RCC 7860 (cell line): ENCODE data around the gene CD2BP2.
A peak's percentile ranks its signal among the peaks of the same experiment; 100 is the strongest.
"Not testable (repeated sequence)": the region's sequence is repeated elsewhere in the genome, so short reads cannot be mapped to it uniquely, and the experiment has no call there.

Experiments
- DNase-seq: peaks from one replicate; pipeline ENCODE4 v3.0.0-alpha.2; 2015; ENCODE audit warnings: low spot score
- FAIRE-seq: peaks from 2 replicates; lab custom pipeline; 2012; peaks lifted over from hg19 to GRCh38; lab: Jason Lieb, UNC

Gene CD2BP2

GRCh38 chr16:30348113-30348512, 7.0 kb downstream of the CD2BP2 start:
- DNase-seq (no peak), FAIRE-seq (no peak)

- DNase-seq = no peak
These were observed 8.8 kb downstream of the CD2BP2 start for GRCh38 chr16:30346286-30346685.

DNA sequence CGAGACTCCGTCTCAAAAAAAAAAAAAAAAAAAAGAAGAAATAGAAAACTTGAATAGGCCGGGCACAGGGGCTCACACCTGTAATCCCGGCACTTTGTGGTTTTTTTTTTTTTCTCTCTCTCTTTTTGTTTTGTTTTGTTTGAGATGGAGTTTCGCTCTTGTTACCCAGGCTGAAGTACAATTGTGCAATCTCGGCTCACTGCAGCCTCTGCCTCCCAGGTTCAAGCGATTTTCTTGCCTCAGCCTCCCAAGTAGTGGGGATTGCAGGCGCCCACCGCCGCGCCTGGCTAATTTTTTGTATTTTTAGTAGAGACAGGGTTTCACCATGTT, 11.7 kb downstream of the CD2BP2 start:
- not testable (repeated sequence) for FAIRE-seq, DNase-seq

More at GRCh38 chr16:30346286-30346685, 8.8 kb downstream of the CD2BP2 start:
- no peak for FAIRE-seq

GRCh38 chr16:30342751-30343490, 12.2 kb downstream of the CD2BP2 start:
- DNase-seq (no peak), FAIRE-seq (no peak)

DNA sequence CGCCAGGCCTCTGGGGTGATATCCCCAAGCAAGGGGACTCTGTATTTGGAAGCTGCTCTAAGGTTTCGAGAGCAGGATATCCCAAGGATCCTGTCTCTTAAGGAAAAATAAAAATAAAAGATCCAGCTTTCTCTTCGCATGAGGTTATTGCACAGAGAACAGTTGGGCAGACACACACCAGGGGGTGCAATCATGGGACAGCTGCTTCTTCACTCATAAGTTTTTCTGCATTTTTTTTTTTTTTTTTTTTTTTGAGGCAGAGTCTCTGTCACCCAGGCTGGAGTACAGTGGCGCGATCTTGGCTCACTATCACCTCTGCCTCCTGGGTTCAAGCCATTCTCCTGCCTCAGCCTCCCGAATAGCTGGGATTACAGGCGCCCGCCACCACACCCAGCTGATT, 13.1 kb downstream of the CD2BP2 start:
- not testable (repeated sequence) for DNase-seq, FAIRE-seq

DNA sequence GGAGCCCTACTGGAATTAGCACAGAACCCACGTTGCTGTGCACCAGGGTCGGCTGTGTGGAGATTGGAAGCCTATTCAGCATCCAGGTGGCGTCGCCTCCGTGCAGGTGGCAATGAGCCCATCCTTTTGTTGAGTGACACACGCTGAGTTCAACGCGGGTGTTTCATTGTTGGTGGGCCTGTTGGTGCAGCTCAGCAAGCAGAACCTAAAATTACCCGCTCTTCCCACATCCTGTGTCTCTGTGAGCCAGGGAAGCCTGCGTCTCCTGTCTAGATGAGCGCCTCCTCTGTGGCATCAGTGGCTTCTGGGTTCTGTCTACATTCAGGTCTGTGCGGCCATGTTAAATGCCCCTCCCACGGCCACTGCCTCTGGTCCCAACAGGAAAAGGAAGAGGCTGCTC, 14.5 kb downstream of the CD2BP2 start:
- DNase-seq (no peak), FAIRE-seq (no peak)

DNA sequence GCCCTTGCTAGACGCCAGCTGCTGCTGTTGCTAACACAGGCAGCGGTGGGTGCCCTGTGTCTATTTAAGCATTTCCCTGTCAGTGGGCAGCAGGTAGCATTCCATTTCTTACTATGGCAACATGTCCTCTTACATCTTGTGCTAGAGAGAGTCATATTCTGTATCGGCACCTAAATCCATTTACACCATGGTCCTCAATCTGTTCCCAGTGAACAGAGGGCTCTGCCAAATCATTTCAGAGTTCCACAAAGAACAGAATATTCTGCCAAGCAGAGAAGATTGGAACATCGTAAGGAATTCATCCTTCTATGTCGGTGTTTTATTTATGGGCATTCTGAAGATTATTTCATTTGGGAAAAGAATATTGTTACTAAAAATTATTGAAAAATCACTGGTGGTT, 16.4 kb downstream of the CD2BP2 start:
- not testable (repeated sequence) for DNase-seq, FAIRE-seq

DNA sequence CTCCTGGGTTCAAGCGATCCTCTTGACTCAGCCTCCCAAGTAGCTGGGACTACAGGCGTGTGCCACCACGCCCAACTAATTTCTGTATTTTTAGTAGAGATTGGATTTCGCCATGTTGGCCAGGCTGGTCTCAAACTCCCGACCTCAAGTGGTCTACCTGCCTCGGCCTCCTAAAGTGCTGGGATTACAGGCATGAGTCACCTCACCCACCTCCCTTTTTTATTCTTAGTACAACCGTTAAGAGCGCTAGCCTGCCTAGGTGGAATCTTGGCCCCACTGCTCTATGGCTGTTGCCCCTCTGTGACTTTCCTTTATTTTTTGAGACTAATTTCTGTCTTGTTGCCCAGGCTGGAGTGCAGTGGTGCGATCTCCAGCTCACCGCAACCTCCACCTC, 17.1 kb downstream of the CD2BP2 start:
- DNase-seq, FAIRE-seq: not testable (repeated sequence)

GRCh38 chr16:30335598-30336474, 19.3 kb downstream of the CD2BP2 start:
- no peak for FAIRE-seq
- peak; percentile 55 for DNase-seq

- peak; percentile 55 for DNase-seq
- not testable (repeated sequence) for FAIRE-seq
These were observed 20.0 kb downstream of the CD2BP2 start for GRCh38 chr16:30335028-30335597.

DNA sequence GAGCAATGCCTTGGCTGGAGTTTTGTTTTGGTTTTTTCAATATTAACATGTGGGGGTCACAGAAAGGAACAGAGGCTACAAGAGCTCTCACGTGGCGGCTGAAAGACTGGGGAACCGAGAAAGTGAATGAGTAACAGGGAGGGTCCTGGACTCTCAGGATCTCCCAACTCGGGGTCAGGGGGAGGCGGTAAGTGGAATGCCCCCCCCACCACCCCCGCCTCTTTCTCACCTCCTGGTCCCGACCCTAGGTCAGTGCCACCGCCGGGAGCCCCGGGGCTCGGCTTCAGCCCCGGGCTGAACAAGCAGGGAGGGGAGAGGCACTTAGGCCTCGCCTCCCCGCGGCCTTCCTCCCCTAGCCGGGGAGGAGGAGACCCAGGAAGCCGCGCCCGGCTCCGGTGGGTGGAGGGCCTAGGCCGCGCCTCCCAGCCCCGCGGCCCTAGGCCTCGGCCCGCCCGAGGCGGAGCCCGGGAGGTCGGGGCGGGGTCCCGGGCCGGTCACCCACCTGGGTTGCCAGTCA, 20.6 kb downstream of the CD2BP2 start:
- not testable (repeated sequence) for FAIRE-seq
- DNase-seq = peak; percentile 40

- not testable (repeated sequence) for FAIRE-seq
These were observed 30.9 kb downstream of the CD2BP2 start for GRCh38 chr16:30324220-30324619.

GRCh38 chr16:30318647-30319046, 36.5 kb downstream of the CD2BP2 start:
- not testable (repeated sequence) for DNase-seq
- FAIRE-seq = peak; percentile 11

More at GRCh38 chr16:30324220-30324619, 30.9 kb downstream of the CD2BP2 start:
- DNase-seq = not testable (repeated sequence)

- not testable (repeated sequence) for FAIRE-seq, DNase-seq
These were observed 44.2 kb downstream of the CD2BP2 start for GRCh38 chr16:30310937-30311336.

GRCh38 chr16:30309255-30309654, 45.9 kb downstream of the CD2BP2 start:
- DNase-seq, FAIRE-seq: not testable (repeated sequence)
